ENCODE measurements around the gene AGER. TPM values are rescaled to one million over a fixed set of nuclear protein-coding genes. Genes with fewer than 3 reads are reported as not detected.

AGER gene
- total and polyA plus RNA-seq, 2 of the 4 experiments (the other 2 are of a cell fraction), result 0.18 to 4.2 TPM

DNA sequence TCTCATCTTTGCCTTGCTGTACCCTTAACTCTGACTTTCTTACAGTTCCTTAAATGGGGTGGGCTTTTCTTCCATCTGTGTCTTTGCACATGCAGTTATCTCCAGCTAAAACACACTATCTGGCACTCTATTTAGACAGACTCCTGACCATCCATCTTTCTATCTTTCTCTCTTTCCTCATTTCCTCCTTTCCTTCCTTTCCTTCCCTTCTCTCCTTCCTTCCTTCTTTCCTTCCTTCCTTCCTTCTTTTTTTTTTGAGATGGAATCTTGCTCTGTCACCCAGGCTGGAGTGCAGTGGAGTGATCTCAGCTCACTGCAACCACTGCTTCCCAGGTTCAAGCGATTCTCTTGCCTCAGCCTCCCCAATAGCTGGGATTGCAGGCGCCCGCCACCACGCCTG, 31.6 kb upstream of the AGER start:
- no peak overlapping the region for H3K4ac ChIP-seq (ENCODE audit: low read depth, low read length)
- CTCF ChIA-PET, result no interaction called here
- H4K5ac ChIP-seq (ENCODE audit: low read depth, low read length), result no peak overlapping the region
- H3K9ac ChIP-seq (ENCODE audit: low read depth, low read length), result no peak overlapping the region
- H3K4me1 ChIP-seq (ENCODE audit: control insufficient read depth, insufficient read depth, low read length), result no peaks in the 10 kb centered on the region
- no peak overlapping the region for H2AK5ac ChIP-seq (ENCODE audit: low read depth, low read length)
- H3K79me1 ChIP-seq (ENCODE audit: low read depth in 1 of 2, low read length in 2 of 2), result no peaks in the 10 kb centered on the region
- no peak overlapping the region for H3K27ac ChIP-seq (ENCODE audit: insufficient read depth, low read length)
- H3K56ac ChIP-seq (ENCODE audit: extremely low read depth, insufficient read depth, low read length), result no peak overlapping the region
- no peak overlapping the region for H4K91ac ChIP-seq (ENCODE audit: insufficient read depth, low read depth, low read length)
- H4K20me1 ChIP-seq (ENCODE audit: insufficient read depth, low read length), result no peaks in the 10 kb centered on the region
- H3K23ac ChIP-seq (ENCODE audit: low read depth, low read length), result no peak overlapping the region
- H3K9me1 ChIP-seq (ENCODE audit: insufficient read depth, low read length), result no peaks in the 10 kb centered on the region
- dilution Hi-C loops (cut with HindIII; ENCODE audit: low sequenced_read_pairs, unreplicated experiment), result no loop called here
- no peak overlapping the region for H2BK120ac ChIP-seq (ENCODE audit: low read depth, low read length)
- no peak overlapping the region for H3K4me2 ChIP-seq (ENCODE audit: low read depth, low read length)
- no peak overlapping the region for H2BK20ac ChIP-seq (ENCODE audit: low read depth, low read length)
- ATAC-seq (ENCODE audit: low read depth) (no peak), DNase-seq (no peak)
- intact Hi-C loops (cut with micrococcal nuclease), result no loop called here
- no peak overlapping the region for H2AK9ac ChIP-seq (replicated peaks; ENCODE audit: low read depth, low read length, poor library complexity)
- H2AFZ ChIP-seq (replicated peaks; ENCODE audit: low read length, poor library complexity), result no peak overlapping the region
- H3K27me3 ChIP-seq (ENCODE audit: control insufficient read depth, insufficient read depth, low read length), result peaks cover 34% of the 10 kb centered on the region
- H3K36me3 ChIP-seq (ENCODE audit: control insufficient read depth, insufficient read depth, low read length), result no peaks in the 10 kb centered on the region
- POLR2A ChIA-PET (ENCODE audit: unreplicated experiment), result no interaction called here
- no peaks in the 10 kb centered on the region for H3K9me3 ChIP-seq (ENCODE audit: control insufficient read depth, insufficient read depth, low read length)
- H2BK15ac ChIP-seq (ENCODE audit: low read depth, low read length), result no peak overlapping the region
- H3K14ac ChIP-seq (replicated peaks; ENCODE audit: low read depth, low read length), result no peak overlapping the region
- in situ Hi-C loops (cut with MboI; ENCODE audit: low sequenced_read_pairs), result no loop called here
- H4K8ac ChIP-seq (ENCODE audit: low read depth in 2 of 2, low read length in 2 of 2), result no peak overlapping the region
- TF ChIP-seq RCOR1 (IDR thresholded peaks at IDR 0.05; ENCODE audit: insufficient replicate concordance, low read length) (no peak), POLR2A (IDR thresholded peaks at IDR 0.05; ENCODE audit: low read depth, low read length) (no peak), USF2 (IDR thresholded peaks at IDR 0.05; ENCODE audit: low read depth, low read length) (no peak), CHD1 (IDR thresholded peaks at IDR 0.05; ENCODE audit: low read depth, low read length) (no peak), NFE2L2 (IDR thresholded peaks at IDR 0.05; ENCODE audit: low read depth, low read length) (no peak), SMC3 (IDR thresholded peaks at IDR 0.05; ENCODE audit: low read depth, low read length) (no peak), MAZ (IDR thresholded peaks at IDR 0.05; ENCODE audit: borderline replicate concordance, low read depth, low read length) (no peak), ELK1 (IDR thresholded peaks at IDR 0.05; ENCODE audit: borderline replicate concordance, low read depth, low read length) (no peak), CEBPB (IDR thresholded peaks at IDR 0.05; ENCODE audit: low read depth, low read length) (no peak), BHLHE40 (IDR thresholded peaks at IDR 0.05; ENCODE audit: low read depth, low read length) (no peak), RAD21 (IDR thresholded peaks at IDR 0.05; ENCODE audit: low read length) (no peak), MAFK (IDR thresholded peaks at IDR 0.05; ENCODE audit: low read depth, low read length) (no peak), RFX5 (IDR thresholded peaks at IDR 0.05; ENCODE audit: low read depth, low read length) (no peak), MXI1 (IDR thresholded peaks at IDR 0.05; ENCODE audit: borderline replicate concordance, low read depth, low read length) (no peak), FOS (IDR thresholded peaks at IDR 0.05; ENCODE audit: low read depth, low read length) (no peak)
- TF ChIP-seq, protein P1, sequence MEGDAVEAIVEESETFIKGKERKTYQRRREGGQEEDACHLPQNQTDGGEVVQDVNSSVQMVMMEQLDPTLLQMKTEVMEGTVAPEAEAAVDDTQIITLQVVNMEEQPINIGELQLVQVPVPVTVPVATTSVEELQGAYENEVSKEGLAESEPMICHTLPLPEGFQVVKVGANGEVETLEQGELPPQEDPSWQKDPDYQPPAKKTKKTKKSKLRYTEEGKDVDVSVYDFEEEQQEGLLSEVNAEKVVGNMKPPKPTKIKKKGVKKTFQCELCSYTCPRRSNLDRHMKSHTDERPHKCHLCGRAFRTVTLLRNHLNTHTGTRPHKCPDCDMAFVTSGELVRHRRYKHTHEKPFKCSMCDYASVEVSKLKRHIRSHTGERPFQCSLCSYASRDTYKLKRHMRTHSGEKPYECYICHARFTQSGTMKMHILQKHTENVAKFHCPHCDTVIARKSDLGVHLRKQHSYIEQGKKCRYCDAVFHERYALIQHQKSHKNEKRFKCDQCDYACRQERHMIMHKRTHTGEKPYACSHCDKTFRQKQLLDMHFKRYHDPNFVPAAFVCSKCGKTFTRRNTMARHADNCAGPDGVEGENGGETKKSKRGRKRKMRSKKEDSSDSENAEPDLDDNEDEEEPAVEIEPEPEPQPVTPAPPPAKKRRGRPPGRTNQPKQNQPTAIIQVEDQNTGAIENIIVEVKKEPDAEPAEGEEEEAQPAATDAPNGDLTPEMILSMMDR (conservative IDR thresholded peaks at IDR 0.05; ENCODE audit: low read depth, low read length), result no peak
- WGBS, 2 experiments (ENCODE audit: extremely low coverage in 2 of 2, insufficient read length in 1 of 2), result no CpG with 5 or more reads among the region's 4 CpGs
- H2BK5ac ChIP-seq (ENCODE audit: low read depth, low read length, poor library complexity, severe bottlenecking), result no peak overlapping the region
- no peak overlapping the region for H3K4me3 ChIP-seq (ENCODE audit: insufficient read depth, low read depth, low read length)
- BruUV-seq (replicated peaks), result no TSS peak
- no peak overlapping the region for H3K18ac ChIP-seq (ENCODE audit: low read depth, low read length)

All from IMR-90 (cell line).